K562 (cell line): ENCODE measurements around the gene ARHGEF7.

Experiments
- NEUROD1 ChIP-seq: fragments of 150-350 bp; IDR thresholded peaks from 2 replicates; pipeline ENCODE4 v1.6.1; 2014; ENCODE audit warnings: borderline replicate concordance, low read length, low read depth; ENCODE audit not compliant: partially characterized antibody
- NFXL1 ChIP-seq: fragments of 450-650 bp; formaldehyde crosslinking; IDR thresholded peaks from 2 replicates; pipeline ENCODE4 v1.4.0; 2021; ENCODE audit warnings: mild to moderate bottlenecking
- SP2 ChIP-seq: IDR thresholded peaks from 2 replicates; pipeline ENCODE4 v1.6.1; 2011; ENCODE audit warnings: mild to moderate bottlenecking, low read depth, low read length, moderate library complexity; ENCODE audit not compliant: poor library complexity, severe bottlenecking; ENCODE audit errors: extremely low read depth
- TF ChIP-seq, protein P1 (sequence below), 3 experiments: IDR thresholded peaks in 2 of 3; conservative IDR thresholded peaks in 1 of 3; 2 replicates each; pipeline ENCODE4 v1.5.1; 2011 to 2012; ENCODE audit warnings: low read length in 3 of 3, mild to moderate bottlenecking in 3 of 3, control low read depth in 2 of 3, improper control_type of control experiment in 1 of 3, inconsistent platforms in 1 of 3, low read depth in 1 of 3, mixed read lengths in 1 of 3, moderate library complexity in 1 of 3; ENCODE audit not compliant: insufficient read depth in 2 of 3

DNA sequence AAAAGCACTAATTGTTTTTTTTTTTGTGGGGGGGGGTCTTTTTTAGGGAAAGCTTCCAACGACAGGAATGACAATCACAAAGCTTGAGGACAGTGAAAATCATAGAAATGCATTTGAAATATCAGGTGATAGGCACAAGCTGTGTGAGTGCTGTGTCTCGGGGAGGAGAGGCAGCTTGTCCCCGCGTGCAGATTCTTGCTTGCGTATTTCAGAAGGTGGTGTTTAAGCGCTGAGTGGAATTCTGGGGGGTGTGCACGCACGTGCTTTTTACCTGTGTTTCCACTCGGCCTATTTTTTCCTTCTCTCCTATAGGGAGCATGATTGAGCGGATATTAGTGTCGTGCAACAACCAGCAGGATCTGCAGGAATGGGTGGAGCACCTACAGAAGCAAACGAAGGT lies 165.1 kb downstream of the ARHGEF7 start:
- TF ChIP-seq SP2 = no peak
- no peak for TF ChIP-seq NFXL1 (CRISPR knock-in tag)
- TF ChIP-seq, protein P1, sequence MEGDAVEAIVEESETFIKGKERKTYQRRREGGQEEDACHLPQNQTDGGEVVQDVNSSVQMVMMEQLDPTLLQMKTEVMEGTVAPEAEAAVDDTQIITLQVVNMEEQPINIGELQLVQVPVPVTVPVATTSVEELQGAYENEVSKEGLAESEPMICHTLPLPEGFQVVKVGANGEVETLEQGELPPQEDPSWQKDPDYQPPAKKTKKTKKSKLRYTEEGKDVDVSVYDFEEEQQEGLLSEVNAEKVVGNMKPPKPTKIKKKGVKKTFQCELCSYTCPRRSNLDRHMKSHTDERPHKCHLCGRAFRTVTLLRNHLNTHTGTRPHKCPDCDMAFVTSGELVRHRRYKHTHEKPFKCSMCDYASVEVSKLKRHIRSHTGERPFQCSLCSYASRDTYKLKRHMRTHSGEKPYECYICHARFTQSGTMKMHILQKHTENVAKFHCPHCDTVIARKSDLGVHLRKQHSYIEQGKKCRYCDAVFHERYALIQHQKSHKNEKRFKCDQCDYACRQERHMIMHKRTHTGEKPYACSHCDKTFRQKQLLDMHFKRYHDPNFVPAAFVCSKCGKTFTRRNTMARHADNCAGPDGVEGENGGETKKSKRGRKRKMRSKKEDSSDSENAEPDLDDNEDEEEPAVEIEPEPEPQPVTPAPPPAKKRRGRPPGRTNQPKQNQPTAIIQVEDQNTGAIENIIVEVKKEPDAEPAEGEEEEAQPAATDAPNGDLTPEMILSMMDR (IDR thresholded peaks at IDR 0.05 in 2 of 3, conservative IDR thresholded peaks at IDR 0.05 in 1 of 3; ENCODE audit: insufficient read depth in 2 of 3, low read depth in 1 of 3, low read length in 3 of 3) = no peak
- TF ChIP-seq NEUROD1 = no peak
